Measurements from ENCODE around the gene GPR78.
"Not testable (repeated sequence)": the region's sequence is repeated elsewhere in the genome, so short reads cannot be mapped to it uniquely, and the experiment has no call there.

The GPR78 gene

GRCh38 chr4:8564595-8564994 lies 15.6 kb upstream of the GPR78 start:
- DNase-seq (ENCODE audit: low read depth): no peak

GRCh38 chr4:8568068-8568668 lies 12.0 kb upstream of the GPR78 start:
- DNase-seq (ENCODE audit: low read depth): no peak

GRCh38 chr4:8570201-8570600 lies 10.0 kb upstream of the GPR78 start:
- DNase-seq (ENCODE audit: low read depth): no peak

- DNase-seq (ENCODE audit: low read depth): no peak
These were observed 8.2 kb upstream of the GPR78 start for GRCh38 chr4:8571702-8572685.

- DNase-seq (ENCODE audit: low read depth): no peak
These were observed 6.9 kb upstream of the GPR78 start for GRCh38 chr4:8573266-8573665.

GRCh38 chr4:8574796-8575370 lies 5.3 kb upstream of the GPR78 start:
- no peak for DNase-seq (ENCODE audit: low read depth)

- DNase-seq (ENCODE audit: low read depth): no peak
These were observed 4.7 kb upstream of the GPR78 start for GRCh38 chr4:8575457-8575856.

- DNase-seq (ENCODE audit: low read depth): not testable (repeated sequence)
These were observed 3.6 kb upstream of the GPR78 start for GRCh38 chr4:8576591-8576990.

- DNase-seq (ENCODE audit: low read depth): no peak
These were observed 3.1 kb upstream of the GPR78 start for GRCh38 chr4:8577046-8577445.

- DNase-seq (ENCODE audit: low read depth): no peak
These were observed 2.2 kb upstream of the GPR78 start for GRCh38 chr4:8577972-8578371.

- no peak for DNase-seq (ENCODE audit: low read depth)
These were observed 1.5 kb upstream of the GPR78 start for GRCh38 chr4:8578717-8579116.

GRCh38 chr4:8579526-8580320 lies 469 bp upstream of the GPR78 start:
- no peak for DNase-seq (ENCODE audit: low read depth)

- no peak for DNase-seq (ENCODE audit: low read depth)
These were observed 1.1 kb downstream of the GPR78 start for GRCh38 chr4:8581094-8581861.

GRCh38 chr4:8582016-8582415 lies 1.8 kb downstream of the GPR78 start:
- DNase-seq (ENCODE audit: low read depth): no peak

- no peak for DNase-seq (ENCODE audit: low read depth)
These were observed 2.2 kb downstream of the GPR78 start for GRCh38 chr4:8582436-8582835.

- no peak for DNase-seq (ENCODE audit: low read depth)
These were observed 2.9 kb downstream of the GPR78 start for GRCh38 chr4:8582941-8583654.

GRCh38 chr4:8583655-8584025 lies 3.4 kb downstream of the GPR78 start:
- DNase-seq (ENCODE audit: low read depth): no peak

- DNase-seq (ENCODE audit: low read depth): no peak
These were observed 5.0 kb downstream of the GPR78 start for GRCh38 chr4:8585186-8585585.

GRCh38 chr4:8585721-8586212 lies 5.6 kb downstream of the GPR78 start:
- no peak for DNase-seq (ENCODE audit: low read depth)

GRCh38 chr4:8586246-8586645 lies 6.1 kb downstream of the GPR78 start:
- DNase-seq (ENCODE audit: low read depth): no peak

All from stimulated activated CD8-positive, alpha-beta memory T cell treated with anti-CD3 and anti-CD28 coated beads, Interleukin-4, amount 100 ng/mL, for 24 hours (primary cell).